Neural crest cell (in vitro differentiated cells): Measurements from ENCODE around the gene PODN. TPM values are rescaled to one million over a fixed set of nuclear protein-coding genes. Genes with fewer than 3 reads are reported as not detected.

ENCODE experiments used
- DNase-seq: peaks from one replicate; pipeline ENCODE4 v3.0.0; 2021; ENCODE audit warnings: low read depth, mixed read lengths, low spot score
- H3K27ac Mint-ChIP-seq: one replicate; pipeline ENCODE4 v1.8.0; 2021; ENCODE audit warnings: mild to moderate bottlenecking, mixed read lengths; ENCODE audit not compliant: unreplicated experiment
- H3K27me3 Mint-ChIP-seq: 2 replicates; pipeline ENCODE4 v1.8.0; 2021; ENCODE audit warnings: low read depth, mild to moderate bottlenecking, mixed read lengths
- H3K36me3 Mint-ChIP-seq: 2 replicates; pipeline ENCODE4 v1.8.0; 2021; ENCODE audit warnings: low read depth, mild to moderate bottlenecking, mixed read lengths
- H3K4me1 Mint-ChIP-seq: 2 replicates; pipeline ENCODE4 v1.8.0; 2021; ENCODE audit warnings: mixed read lengths
- H3K4me3 Mint-ChIP-seq: one replicate; pipeline ENCODE4 v1.8.0; 2021; ENCODE audit warnings: mild to moderate bottlenecking, mixed read lengths
- H3K9me3 Mint-ChIP-seq: 2 replicates; pipeline ENCODE4 v1.8.0; 2021; ENCODE audit warnings: mixed read lengths
- total RNA-seq: library from RNA; stranded (reverse); gene quantifications from 2 replicates; pipeline ENCODE4 v1.2.1, GENCODE V29; 2021
- TF ChIP-seq, protein P1 (sequence below): fragments of 200-600 bp; sonication (generic); conservative IDR thresholded peaks from 2 replicates; pipeline ENCODE4 v1.5.0; 2021; ENCODE audit warnings: antibody characterized with exemption, mild to moderate bottlenecking

PODN gene
- total RNA-seq, 1 donor from 2014 or later = 0.65 TPM

DNA sequence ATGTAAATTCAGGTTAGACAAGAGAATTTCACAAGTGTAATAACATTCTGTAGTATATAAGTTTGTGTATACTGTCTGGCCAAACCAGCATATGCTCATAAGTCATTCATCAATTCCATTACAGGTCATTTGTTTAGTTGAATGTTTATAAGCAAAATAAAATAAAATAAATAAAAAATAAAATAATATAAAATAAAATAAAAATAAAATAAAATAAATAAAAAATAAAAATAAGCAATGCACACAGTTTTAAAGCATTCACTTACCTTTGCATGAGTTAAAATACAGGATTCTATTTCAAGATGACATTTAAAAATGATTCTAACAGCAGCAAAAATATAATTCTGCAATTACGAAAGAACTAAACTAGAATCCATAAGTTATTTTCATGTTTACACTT is 9.9 kb downstream of the PODN start:
- Mint-ChIP-seq H3K9me3 (no peaks in the 10 kb centered on the region), H3K27ac (no peak overlapping the region), H3K4me3 (no peak overlapping the region), H3K36me3 (no peaks in the 10 kb centered on the region), H3K27me3 (no peaks in the 10 kb centered on the region), H3K4me1 (peaks cover 9% of the 10 kb centered on the region)
- TF ChIP-seq, protein P1, sequence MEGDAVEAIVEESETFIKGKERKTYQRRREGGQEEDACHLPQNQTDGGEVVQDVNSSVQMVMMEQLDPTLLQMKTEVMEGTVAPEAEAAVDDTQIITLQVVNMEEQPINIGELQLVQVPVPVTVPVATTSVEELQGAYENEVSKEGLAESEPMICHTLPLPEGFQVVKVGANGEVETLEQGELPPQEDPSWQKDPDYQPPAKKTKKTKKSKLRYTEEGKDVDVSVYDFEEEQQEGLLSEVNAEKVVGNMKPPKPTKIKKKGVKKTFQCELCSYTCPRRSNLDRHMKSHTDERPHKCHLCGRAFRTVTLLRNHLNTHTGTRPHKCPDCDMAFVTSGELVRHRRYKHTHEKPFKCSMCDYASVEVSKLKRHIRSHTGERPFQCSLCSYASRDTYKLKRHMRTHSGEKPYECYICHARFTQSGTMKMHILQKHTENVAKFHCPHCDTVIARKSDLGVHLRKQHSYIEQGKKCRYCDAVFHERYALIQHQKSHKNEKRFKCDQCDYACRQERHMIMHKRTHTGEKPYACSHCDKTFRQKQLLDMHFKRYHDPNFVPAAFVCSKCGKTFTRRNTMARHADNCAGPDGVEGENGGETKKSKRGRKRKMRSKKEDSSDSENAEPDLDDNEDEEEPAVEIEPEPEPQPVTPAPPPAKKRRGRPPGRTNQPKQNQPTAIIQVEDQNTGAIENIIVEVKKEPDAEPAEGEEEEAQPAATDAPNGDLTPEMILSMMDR = no peak
- DNase-seq = no peak

DNA sequence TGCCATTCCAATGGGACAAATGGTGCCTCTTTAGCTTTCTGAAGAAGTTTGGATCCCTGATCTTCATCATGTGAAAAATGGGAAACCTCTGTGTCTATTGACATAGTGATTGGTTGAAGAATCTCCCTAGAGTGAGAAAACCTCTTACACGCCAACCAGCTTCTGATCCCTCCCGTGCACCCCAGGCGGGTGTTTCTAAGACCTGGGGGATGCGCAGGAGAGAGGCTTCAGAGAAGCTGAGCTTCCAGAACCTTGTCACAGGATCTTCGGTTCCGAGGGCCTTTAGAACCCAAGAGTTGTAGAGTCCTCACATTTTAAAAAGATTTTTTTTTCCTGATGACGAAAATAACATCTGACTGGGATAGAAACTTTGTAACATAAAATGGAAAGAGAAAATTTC is 11.3 kb downstream of the PODN start:
- no peaks in the 10 kb centered on the region for H3K36me3 Mint-ChIP-seq
- no peaks in the 10 kb centered on the region for H3K9me3 Mint-ChIP-seq
- no peaks in the 10 kb centered on the region for H3K27me3 Mint-ChIP-seq
- H3K27ac Mint-ChIP-seq = no peak overlapping the region
- H3K4me3 Mint-ChIP-seq = no peak overlapping the region
- H3K4me1 Mint-ChIP-seq = peaks cover 9% of the 10 kb centered on the region
- TF ChIP-seq, protein P1 = no peak
- no peak for DNase-seq

DNA sequence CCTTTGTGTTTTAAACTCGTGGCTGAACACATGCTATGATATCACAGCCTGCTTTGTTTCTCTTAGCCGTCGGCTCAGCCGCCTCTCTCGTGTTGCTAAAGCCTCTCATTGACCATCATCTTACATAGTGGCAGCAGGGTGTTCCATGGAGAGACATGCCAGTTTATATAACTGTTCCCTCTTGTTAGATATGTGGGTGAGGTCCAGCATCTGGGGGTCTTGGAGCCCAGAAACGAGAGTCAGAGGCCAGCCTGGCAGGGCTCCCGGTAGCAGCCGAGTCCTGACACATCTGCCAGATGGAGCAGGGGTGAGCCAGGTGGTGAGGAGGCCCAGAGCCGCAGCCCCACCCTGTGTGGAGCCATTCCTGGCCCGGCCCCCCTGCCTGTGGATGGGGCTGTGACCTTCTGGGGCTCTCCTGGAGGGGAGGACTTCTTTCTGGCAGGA is 11.9 kb downstream of the PODN start:
- Mint-ChIP-seq H3K4me1 (peaks cover 9% of the 10 kb centered on the region), H3K27me3 (no peaks in the 10 kb centered on the region), H3K36me3 (no peaks in the 10 kb centered on the region), H3K27ac (peak overlapping the region; percentile 35), H3K9me3 (no peaks in the 10 kb centered on the region), H3K4me3 (no peak overlapping the region)
- DNase-seq = no peak
- TF ChIP-seq, protein P1 = no peak

DNA sequence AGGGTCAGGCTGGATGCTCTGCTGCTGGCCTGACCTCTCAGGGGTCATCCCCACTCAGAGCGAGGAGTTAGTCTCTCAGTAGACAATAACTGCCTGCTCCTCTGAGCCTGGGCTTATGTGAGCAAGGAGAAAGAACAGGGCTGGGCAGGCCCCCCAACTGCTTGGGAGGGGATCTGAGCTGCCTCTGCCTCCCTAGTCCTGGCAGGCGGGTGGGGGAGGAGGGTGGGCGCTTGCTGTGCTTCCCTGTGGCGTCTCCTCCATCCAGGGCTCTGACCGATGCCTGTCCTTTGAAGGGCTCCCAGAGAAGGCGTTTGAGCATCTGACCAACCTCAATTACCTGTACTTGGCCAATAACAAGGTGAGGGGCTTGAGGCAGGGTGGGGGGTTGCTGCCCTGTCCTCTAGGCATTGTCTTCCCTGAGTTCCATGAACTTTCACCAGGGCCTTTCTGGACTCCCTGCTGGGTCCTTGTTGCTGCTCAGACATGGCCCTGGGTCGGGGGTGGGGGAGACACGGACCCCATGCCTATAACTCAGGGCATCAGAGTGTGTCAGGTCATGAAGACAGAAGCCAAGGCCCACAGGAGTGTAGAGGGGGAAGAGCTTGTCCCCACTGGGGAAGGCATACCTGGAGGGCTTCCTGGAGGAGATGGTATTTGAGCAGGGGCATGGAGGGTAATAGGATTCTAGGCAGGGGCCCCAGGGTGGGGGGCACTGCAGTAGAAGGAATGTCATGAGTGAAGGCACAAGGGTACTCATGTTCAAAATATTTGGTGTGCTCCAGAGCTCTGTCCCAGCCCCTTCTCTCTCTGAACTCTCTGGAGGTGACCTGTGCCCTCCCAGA is 12.5 kb downstream of the PODN start:
- Mint-ChIP-seq H3K4me1 (peaks cover 9% of the 10 kb centered on the region), H3K4me3 (no peak overlapping the region), H3K9me3 (no peaks in the 10 kb centered on the region), H3K27ac (peak overlapping the region; percentile 35), H3K27me3 (no peaks in the 10 kb centered on the region), H3K36me3 (no peaks in the 10 kb centered on the region)
- no peak for DNase-seq
- TF ChIP-seq, protein P1 = no peak

DNA sequence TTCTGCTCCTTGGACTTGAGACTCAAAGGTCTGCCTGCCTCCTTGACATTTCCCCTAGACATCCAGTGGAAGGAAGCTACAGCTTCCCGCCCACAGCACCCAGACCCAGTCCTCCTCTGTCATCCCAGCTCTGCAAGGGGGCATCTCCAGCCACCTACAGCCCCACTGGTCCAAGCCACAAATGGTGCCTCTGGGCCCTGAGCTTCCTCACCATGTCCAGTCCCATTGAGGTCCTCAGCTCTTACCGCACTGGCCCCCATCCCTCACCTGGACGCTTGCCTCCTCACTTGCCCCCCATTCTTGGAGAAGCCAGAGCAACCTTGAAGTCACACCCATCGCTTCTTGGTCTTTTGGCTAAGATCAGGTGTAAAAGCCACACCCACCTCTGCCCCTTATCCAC is 13.2 kb downstream of the PODN start:
- Mint-ChIP-seq H3K9me3 (no peaks in the 10 kb centered on the region), H3K27ac (no peak overlapping the region), H3K27me3 (no peaks in the 10 kb centered on the region), H3K36me3 (no peaks in the 10 kb centered on the region), H3K4me1 (peaks cover 9% of the 10 kb centered on the region), H3K4me3 (no peak overlapping the region)
- TF ChIP-seq, protein P1 = no peak
- DNase-seq = no peak
